Choroid plexus epithelial cell (primary cell): ENCODE data around the gene MYO1D.

Source experiments
- DNase-seq: peaks from one replicate; pipeline ENCODE4 v3.0.0-alpha.2; 2010; ENCODE audit warnings: low read depth
- H3K4me3 ChIP-seq: 2 replicates; pipeline ENCODE4 v1.5.1; 2011; ENCODE audit warnings: low read depth, mild to moderate bottlenecking, control low read depth, low read length, moderate library complexity
- CTCF ChIP-seq: conservative IDR thresholded peaks from 2 replicates; pipeline ENCODE4 v1.5.1; 2011; ENCODE audit warnings: low read depth, mild to moderate bottlenecking, control low read depth, inconsistent platforms, low read length, moderate library complexity

The MYO1D gene

DNA sequence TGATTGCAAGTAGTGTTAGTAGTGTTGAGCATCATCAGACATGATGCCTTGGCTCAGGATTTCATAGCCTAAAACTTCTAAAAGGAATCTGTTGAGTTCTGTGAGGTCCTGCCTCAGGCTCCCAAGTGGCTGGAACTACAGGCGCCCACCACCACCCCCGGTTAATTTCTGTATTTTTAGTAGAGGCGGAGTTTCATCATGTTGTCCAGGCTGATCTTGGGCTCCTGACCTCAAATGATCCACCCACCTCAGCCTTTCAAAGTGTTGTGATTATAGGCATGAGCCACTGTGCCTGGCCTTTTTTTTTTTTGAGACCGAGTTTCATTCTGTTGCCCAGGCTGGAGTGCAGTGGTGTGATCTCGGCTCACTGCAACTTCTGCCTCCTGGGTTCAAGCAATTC is 427.0 kb downstream of the MYO1D start:
- DNase-seq: no peak
- TF ChIP-seq CTCF: no peak
- H3K4me3 ChIP-seq: no peak overlapping the region

- TF ChIP-seq CTCF: no peak
- H3K4me3 ChIP-seq: no peak overlapping the region
- DNase-seq: no peak
These were observed 430.0 kb downstream of the MYO1D start for GRCh38 chr17:32446949-32447348.

- no peak for TF ChIP-seq CTCF
- no peak overlapping the region for H3K4me3 ChIP-seq
These were observed 431.0 kb downstream of the MYO1D start for GRCh38 chr17:32445971-32446370.

GRCh38 chr17:32445497-32445896 is 431.4 kb downstream of the MYO1D start:
- H3K4me3 ChIP-seq: peak overlapping the region; percentile 93
- no peak for TF ChIP-seq CTCF
- DNase-seq: no peak

More at GRCh38 chr17:32445971-32446370, 431.0 kb downstream of the MYO1D start:
- peak; percentile 30 for DNase-seq

DNA sequence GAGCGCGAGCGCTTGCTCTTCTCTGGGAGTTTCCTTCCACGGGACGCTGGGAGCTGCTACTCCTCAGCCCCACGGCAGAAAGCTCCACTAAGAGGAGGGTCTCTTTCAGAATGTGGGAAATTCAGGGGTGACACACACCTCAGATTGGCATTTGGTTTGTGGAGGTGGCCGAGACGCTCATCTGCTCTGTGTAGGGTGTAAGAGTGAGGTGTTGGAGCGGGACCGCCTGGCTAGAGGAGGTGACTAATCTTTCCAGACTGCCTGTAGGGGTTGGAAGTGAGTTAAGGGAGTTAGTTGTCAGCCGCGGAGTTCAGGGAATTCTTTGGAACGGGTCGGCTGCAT is 431.9 kb downstream of the MYO1D start:
- H3K4me3 ChIP-seq: peak overlapping the region; percentile 93
- DNase-seq: peak; percentile 74
- peak; percentile 12 for TF ChIP-seq CTCF

- H3K4me3 ChIP-seq: peak within 1 kb of the TSS; percentile 93
- TF ChIP-seq CTCF: peak; percentile 83
- peak; percentile 98 for DNase-seq
These were observed 432.4 kb downstream of the MYO1D start, which contains the start of gene PSMD11 for GRCh38 chr17:32444301-32445073. Gene PSMD11, plus strand, starts transcription at chr17:32444510. Its CDS starts 14 bp downstream, at chr17:32444524.

DNA sequence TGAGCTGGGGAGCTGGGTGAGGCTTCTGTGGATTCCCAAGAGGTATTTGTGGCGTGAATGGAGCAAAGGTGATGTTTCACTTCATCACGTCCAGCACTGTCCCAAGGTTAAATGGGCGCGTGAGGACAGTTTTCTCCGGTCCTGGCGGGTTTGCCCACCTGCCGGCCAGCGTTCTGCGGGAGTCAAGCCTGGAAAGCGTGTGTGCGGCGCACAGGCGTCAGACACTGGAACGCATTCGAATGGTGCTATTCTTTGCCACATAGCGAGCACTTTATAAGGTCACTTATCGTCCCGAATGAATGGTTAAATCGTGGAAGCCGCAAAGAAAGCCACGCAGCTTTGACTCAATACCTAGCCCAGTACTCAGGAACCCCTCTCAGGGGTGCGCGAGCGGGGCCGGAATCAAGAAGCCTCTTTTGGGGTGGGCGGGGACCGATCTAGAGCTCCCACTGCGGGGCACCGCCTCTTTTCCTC is 433.1 kb downstream of the MYO1D start:
- H3K4me3 ChIP-seq: peak overlapping the region; percentile 93
- DNase-seq: no peak
- TF ChIP-seq CTCF: no peak
